22Rv1 (cell line): ENCODE results near the gene GPR108.

Experiments
- ZFX ChIP-seq: fragments of 450-650 bp; IDR thresholded peaks from 2 replicates; pipeline ENCODE4 v1.6.1; 2017; ENCODE audit warnings: antibody characterized with exemption, borderline replicate concordance
- TF ChIP-seq, protein P1 (sequence below): fragments of 450-650 bp; IDR thresholded peaks from 2 replicates; pipeline ENCODE4 v1.5.1; 2017; ENCODE audit warnings: mild to moderate bottlenecking

DNA sequence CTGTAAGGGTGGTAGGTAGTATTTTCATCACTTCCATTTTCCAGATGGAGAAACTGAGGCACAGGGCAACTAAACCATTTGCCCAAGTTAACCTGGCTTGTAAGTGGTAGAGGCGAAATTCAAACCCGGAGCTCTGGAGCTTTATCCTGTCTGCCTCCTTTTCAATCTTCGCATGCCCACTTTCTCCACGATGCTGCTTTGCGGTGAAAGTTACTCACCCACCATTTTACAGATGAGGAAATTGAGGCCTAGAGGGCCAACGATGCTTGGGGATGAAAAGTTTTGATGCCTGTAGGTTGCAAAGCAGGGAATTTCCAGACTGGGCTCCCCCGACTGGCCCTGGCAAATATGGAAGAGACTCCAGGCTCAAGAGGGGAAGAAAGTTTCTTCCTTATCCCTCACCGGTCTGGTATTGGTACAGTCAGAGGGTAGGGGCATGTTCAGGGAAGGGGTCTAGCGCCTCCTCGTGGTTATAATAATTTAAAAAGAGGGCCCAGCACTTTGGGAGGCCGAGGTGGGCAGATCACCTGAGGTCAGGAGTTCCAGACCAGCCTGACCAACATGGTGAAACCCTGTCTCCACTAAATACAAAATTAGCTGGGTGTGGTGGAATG, 31.7 kb upstream of the GPR108 start:
- TF ChIP-seq, protein P1, sequence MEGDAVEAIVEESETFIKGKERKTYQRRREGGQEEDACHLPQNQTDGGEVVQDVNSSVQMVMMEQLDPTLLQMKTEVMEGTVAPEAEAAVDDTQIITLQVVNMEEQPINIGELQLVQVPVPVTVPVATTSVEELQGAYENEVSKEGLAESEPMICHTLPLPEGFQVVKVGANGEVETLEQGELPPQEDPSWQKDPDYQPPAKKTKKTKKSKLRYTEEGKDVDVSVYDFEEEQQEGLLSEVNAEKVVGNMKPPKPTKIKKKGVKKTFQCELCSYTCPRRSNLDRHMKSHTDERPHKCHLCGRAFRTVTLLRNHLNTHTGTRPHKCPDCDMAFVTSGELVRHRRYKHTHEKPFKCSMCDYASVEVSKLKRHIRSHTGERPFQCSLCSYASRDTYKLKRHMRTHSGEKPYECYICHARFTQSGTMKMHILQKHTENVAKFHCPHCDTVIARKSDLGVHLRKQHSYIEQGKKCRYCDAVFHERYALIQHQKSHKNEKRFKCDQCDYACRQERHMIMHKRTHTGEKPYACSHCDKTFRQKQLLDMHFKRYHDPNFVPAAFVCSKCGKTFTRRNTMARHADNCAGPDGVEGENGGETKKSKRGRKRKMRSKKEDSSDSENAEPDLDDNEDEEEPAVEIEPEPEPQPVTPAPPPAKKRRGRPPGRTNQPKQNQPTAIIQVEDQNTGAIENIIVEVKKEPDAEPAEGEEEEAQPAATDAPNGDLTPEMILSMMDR = peak; percentile 48
- TF ChIP-seq ZFX = no peak
